ENCODE results near the gene MAD2L2. TPM values are rescaled to one million over a fixed set of nuclear protein-coding genes. Genes with fewer than 3 reads are reported as not detected.
A peak's percentile ranks its signal among the peaks of the same experiment; 100 is the strongest.
"Not testable (repeated sequence)": the region's sequence is repeated elsewhere in the genome, so short reads cannot be mapped to it uniquely, and the experiment has no call there.

MAD2L2 gene
- total RNA-seq, 1 donor from 2014 or later = 48.0 TPM

DNA sequence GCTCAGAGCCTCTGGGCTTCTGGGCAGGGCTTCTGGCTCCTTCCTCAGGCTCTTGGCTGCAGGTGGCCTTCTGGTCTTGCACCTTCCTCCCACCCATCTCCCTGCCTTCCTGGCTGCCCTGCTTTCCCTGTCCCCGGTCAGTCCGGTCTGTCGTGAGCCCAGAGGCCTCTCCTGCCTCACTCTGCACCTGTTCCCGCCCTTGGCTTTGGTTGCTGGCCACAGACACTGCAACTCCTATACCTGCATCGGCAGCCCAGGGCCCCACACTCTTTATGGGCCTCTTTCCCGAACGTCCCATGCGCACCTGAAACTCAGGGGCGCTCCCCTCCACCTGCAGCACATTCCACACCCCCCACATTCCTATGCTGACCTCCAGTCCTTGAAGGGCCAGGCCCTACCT is 34.6 kb downstream of the MAD2L2 start:
- Mint-ChIP-seq H3K9me3 (ENCODE audit: unreplicated experiment) (no peaks in the 10 kb centered on the region), H3K4me1 (ENCODE audit: unreplicated experiment) (peaks cover 12% of the 10 kb centered on the region), H3K27ac (ENCODE audit: unreplicated experiment) (no peak overlapping the region), H3K27me3 (ENCODE audit: unreplicated experiment) (peaks cover 6% of the 10 kb centered on the region), H3K4me3 (ENCODE audit: unreplicated experiment) (no peak overlapping the region), H3K36me3 (ENCODE audit: unreplicated experiment) (no peaks in the 10 kb centered on the region)
- DNase-seq (ENCODE audit: extremely low spot score, unreplicated experiment) = no peak
- TF ChIP-seq, protein P1, sequence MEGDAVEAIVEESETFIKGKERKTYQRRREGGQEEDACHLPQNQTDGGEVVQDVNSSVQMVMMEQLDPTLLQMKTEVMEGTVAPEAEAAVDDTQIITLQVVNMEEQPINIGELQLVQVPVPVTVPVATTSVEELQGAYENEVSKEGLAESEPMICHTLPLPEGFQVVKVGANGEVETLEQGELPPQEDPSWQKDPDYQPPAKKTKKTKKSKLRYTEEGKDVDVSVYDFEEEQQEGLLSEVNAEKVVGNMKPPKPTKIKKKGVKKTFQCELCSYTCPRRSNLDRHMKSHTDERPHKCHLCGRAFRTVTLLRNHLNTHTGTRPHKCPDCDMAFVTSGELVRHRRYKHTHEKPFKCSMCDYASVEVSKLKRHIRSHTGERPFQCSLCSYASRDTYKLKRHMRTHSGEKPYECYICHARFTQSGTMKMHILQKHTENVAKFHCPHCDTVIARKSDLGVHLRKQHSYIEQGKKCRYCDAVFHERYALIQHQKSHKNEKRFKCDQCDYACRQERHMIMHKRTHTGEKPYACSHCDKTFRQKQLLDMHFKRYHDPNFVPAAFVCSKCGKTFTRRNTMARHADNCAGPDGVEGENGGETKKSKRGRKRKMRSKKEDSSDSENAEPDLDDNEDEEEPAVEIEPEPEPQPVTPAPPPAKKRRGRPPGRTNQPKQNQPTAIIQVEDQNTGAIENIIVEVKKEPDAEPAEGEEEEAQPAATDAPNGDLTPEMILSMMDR (IDR thresholded peaks at IDR 0.05) = no peak

DNA sequence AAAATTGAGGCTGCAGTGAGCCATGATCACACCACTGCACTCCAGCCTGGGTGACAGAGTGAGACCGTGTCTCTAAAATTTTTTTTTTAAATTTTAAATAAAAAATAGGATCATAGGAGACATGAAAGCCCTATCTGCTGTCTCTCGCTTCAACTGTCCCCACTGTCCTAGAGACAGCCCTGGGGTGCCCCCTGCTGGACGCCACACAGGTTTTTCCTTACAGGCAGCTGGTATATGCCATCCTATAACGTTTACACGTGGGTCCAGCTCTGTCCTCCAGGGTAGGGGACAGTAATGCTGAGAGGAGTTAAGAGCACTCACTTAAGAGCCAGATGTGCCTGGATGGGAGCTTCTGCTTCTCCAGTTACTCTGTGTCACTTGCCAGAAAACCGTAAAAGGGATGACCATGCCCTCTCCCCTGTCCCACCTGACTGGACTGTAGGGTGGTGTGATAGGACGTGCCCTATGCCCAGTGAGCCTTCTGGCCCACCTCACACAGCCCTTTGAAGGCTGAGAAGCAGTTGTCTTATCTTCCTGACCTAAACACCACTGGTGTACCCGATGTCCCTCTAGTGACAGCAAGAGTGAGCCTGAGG is 35.2 kb downstream of the MAD2L2 start:
- no peak overlapping the region for H3K27ac Mint-ChIP-seq (ENCODE audit: unreplicated experiment)
- no peaks in the 10 kb centered on the region for H3K9me3 Mint-ChIP-seq (ENCODE audit: unreplicated experiment)
- H3K4me1 Mint-ChIP-seq (ENCODE audit: unreplicated experiment) = peaks cover 6% of the 10 kb centered on the region
- H3K4me3 Mint-ChIP-seq (ENCODE audit: unreplicated experiment) = no peak overlapping the region
- DNase-seq (ENCODE audit: extremely low spot score, unreplicated experiment) = peak; percentile 92
- TF ChIP-seq, protein P1 (IDR thresholded peaks at IDR 0.05) = peak; percentile 83
- no peaks in the 10 kb centered on the region for H3K36me3 Mint-ChIP-seq (ENCODE audit: unreplicated experiment)
- peaks cover 4% of the 10 kb centered on the region for H3K27me3 Mint-ChIP-seq (ENCODE audit: unreplicated experiment)

DNA sequence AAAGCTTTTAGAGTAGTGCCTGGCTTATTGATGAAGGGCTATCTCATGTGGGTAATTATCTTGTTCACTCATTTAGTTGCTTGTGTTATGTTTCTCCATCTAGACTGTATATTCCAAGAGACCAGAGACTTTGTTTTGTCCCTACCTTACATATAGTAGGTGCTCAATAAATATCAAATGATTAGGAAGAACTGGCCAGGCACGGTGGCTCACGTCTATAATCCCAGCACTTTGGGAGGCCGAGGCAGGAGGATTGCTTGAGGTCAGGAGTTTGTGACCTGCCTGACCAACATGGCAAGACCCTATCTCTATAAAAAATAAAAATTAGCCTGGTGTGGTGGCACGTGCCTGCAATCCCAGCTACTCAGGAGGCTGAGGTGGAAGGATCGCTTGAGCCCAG is 35.7 kb downstream of the MAD2L2 start:
- H3K4me1 Mint-ChIP-seq (ENCODE audit: unreplicated experiment) = peaks cover 3% of the 10 kb centered on the region
- no peak overlapping the region for H3K4me3 Mint-ChIP-seq (ENCODE audit: unreplicated experiment)
- H3K36me3 Mint-ChIP-seq (ENCODE audit: unreplicated experiment) = no peaks in the 10 kb centered on the region
- peaks cover 3% of the 10 kb centered on the region for H3K27me3 Mint-ChIP-seq (ENCODE audit: unreplicated experiment)
- DNase-seq (ENCODE audit: extremely low spot score, unreplicated experiment) = no peak
- no peaks in the 10 kb centered on the region for H3K9me3 Mint-ChIP-seq (ENCODE audit: unreplicated experiment)
- TF ChIP-seq, protein P1 (IDR thresholded peaks at IDR 0.05) = no peak
- H3K27ac Mint-ChIP-seq (ENCODE audit: unreplicated experiment) = no peak overlapping the region

DNA sequence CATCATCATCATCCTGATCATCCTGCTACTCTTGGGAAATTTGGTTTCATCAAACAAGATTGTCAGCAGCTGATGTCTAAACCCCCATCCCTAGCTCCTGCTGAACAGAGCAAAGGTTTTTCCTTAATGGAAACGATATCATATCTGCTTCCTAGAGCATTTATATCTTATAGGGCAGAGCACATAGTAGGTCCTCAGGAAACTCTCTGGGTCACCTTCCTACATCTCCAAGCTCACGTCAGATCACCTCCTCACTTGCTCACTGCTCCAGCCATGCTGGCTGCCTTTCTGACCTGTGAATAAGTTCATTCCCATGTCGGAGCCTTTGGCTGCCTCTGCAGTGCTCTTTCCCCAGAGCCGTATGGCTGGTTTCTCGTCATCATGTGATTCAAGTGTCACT is 37.2 kb downstream of the MAD2L2 start:
- no peaks in the 10 kb centered on the region for H3K9me3 Mint-ChIP-seq (ENCODE audit: unreplicated experiment)
- no peak overlapping the region for H3K27ac Mint-ChIP-seq (ENCODE audit: unreplicated experiment)
- peaks cover 2% of the 10 kb centered on the region for H3K4me1 Mint-ChIP-seq (ENCODE audit: unreplicated experiment)
- no peaks in the 10 kb centered on the region for H3K27me3 Mint-ChIP-seq (ENCODE audit: unreplicated experiment)
- no peak for DNase-seq (ENCODE audit: extremely low spot score, unreplicated experiment)
- H3K36me3 Mint-ChIP-seq (ENCODE audit: unreplicated experiment) = no peaks in the 10 kb centered on the region
- no peak overlapping the region for H3K4me3 Mint-ChIP-seq (ENCODE audit: unreplicated experiment)
- TF ChIP-seq, protein P1 (IDR thresholded peaks at IDR 0.05) = no peak

DNA sequence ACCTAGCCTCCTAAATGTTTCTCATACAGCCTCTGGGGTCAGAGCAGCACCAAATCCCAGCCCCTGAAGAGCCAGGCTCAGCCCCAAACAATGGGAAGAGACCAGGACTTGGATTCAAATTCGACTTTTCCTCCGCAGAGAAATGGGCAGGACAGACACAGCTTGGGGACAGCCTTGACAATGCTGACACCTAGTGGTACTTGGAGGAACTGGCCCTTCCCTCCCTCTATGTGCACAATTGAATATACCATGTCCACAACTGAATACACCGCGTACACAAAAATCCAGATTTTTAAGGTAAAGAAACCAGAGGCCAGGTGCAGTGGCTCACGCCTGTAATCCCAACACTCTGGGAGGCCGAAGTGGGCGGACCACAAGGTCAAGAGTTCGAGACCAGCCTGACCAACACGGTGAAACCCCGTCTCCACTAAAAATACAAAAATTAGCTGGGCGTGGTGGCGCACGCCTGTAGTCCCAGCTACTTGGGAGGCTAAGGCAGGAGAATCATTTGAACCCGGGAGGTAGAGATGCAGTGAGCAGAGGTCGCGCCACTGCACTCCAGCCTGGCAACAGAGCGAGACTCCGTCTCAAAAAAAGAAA is 38.4 kb downstream of the MAD2L2 start:
- not testable (repeated sequence) for H3K27me3 Mint-ChIP-seq (ENCODE audit: unreplicated experiment); H3K9me3 Mint-ChIP-seq (ENCODE audit: unreplicated experiment); H3K36me3 Mint-ChIP-seq (ENCODE audit: unreplicated experiment); H3K27ac Mint-ChIP-seq (ENCODE audit: unreplicated experiment); H3K4me1 Mint-ChIP-seq (ENCODE audit: unreplicated experiment); H3K4me3 Mint-ChIP-seq (ENCODE audit: unreplicated experiment); DNase-seq (ENCODE audit: extremely low spot score, unreplicated experiment)
- TF ChIP-seq, protein P1 (IDR thresholded peaks at IDR 0.05) = peak; percentile 92

Measured in osteocyte (in vitro differentiated cells).